CD4-positive, alpha-beta T cell treated with Interferon alpha-2 for 1 hour (primary cell): ENCODE results near the gene OR1L1.

Experiments used
- DNase-seq, 2 donors: peaks; one replicate each; pipeline ENCODE4 v3.0.0-alpha.2; 2020 to 2022

The OR1L1 gene, protein sequence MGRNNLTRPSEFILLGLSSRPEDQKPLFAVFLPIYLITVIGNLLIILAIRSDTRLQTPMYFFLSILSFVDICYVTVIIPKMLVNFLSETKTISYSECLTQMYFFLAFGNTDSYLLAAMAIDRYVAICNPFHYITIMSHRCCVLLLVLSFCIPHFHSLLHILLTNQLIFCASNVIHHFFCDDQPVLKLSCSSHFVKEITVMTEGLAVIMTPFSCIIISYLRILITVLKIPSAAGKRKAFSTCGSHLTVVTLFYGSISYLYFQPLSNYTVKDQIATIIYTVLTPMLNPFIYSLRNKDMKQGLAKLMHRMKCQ

GRCh38 chr9:122661416-122661815 is at the start of gene OR1L1:
OR1L1 (plus strand) TSS chr9:122661716; CDS start chr9:122661716, 0 bp downstream.
- no peak for DNase-seq

- DNase-seq, result no peak
Observed at GRCh38 chr9:122614362-122614761, 47.2 kb upstream of the OR1L1 start, which contains the start of gene OR1Q1. OR1Q1 (plus strand) TSS chr9:122614738; CDS start chr9:122614738, 0 bp downstream.

- no peak for DNase-seq
Observed at GRCh38 chr9:122619996-122620395, 41.5 kb upstream of the OR1L1 start.

- no peak for DNase-seq
Observed at GRCh38 chr9:122642226-122642625, 19.3 kb upstream of the OR1L1 start.

DNA sequence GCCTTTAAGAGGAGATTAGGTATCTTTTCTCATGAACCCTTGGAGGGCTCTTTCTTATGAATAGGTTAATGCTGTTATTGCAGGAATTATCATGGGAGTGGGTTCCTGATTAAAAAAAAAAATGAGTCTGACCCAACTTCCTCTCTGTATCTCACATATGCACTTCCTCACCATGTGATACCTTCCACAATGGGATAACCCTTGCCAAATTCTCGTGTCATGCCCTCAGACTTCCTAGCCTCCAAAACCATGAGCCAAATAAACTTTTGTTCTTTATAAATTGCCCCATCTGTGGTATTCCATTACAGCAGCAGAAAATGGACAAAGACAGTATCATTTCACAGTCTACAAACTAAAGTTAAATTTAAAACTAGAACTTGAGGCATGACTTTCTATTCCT is 5.1 kb upstream of the OR1L1 start:
- no peak for DNase-seq

DNA sequence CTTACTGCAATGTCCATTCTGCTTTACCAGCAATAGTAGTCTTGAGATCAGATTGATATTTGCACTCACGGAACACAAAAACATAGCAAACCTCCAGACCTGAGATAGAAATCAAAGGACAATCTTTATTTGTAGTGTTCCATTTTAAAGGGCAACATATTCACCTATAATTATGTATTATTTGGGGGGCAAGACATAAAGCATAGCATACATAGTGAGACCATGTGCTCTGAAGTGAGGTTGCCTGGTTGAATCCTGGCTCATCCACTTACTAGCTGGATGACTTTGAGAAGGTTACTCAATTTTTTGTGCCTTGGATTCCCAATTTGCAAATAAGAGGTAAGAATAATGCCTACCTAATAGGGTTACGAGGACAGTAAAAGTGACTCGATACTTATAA is 4.0 kb upstream of the OR1L1 start, which contains the start of gene OR1B1:
TSS of gene OR1B1 (minus strand) at position 101 of the 400 bp plus-strand sequence.
- no peak for DNase-seq

GRCh38 chr9:122672481-122672880 is 11.0 kb downstream of the OR1L1 start:
- no peak for DNase-seq

DNA sequence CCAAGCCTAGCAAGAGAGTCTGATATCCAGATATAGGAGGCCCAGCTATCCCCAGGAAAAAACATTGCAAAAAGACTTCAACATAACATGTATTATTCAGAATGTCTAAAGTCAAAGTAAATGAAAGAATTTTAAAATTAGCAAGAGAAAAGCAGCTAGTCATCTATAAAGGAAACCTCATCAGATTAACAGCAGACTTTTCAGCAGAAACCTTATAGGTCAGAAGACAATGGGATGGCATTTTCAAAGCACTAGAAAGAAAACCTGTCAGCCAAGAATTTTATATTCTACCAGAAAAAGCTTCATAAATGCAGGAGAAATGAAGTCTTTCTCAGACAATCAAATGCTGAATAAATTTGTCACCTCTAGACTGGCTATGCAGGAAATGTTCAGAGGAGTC is 23.3 kb downstream of the OR1L1 start:
- DNase-seq, result no peak

DNA sequence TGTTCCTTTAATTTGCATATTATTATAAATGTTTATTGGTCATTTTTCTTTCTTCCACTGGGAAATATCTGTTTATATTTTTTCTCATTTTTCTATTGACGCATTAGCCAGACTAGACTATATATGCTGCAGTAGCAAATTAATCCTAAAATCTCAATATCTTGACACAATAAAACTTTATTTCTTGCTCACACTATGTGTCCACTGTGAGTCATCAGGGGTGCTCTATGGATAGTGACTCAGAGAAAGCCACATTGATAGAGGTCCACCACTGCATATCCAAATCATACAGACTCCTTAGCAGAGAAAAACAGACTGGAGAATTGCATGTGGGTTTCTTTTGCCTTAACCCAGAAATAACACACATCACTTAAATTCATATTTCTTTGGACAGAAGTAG is 34.2 kb downstream of the OR1L1 start:
- DNase-seq, result no peak
